Coronary artery (tissue), 2 donors: ENCODE data around the gene NAV1.

Source experiments
- DNase-seq: peaks from one replicate; pipeline ENCODE4 v3.0.0-alpha.2; 2017; ENCODE audit warnings: low spot score
- H3K27ac ChIP-seq, 2 donors: fragments of 200-600 bp; sonication (generic); one replicate each; pipeline ENCODE4 v1.5.1; 2016 to 2019
- H3K4me3 ChIP-seq: fragments of 200-600 bp; sonication (generic); 2 replicates; pipeline ENCODE4 v1.5.1; 2016; ENCODE audit warnings: mild to moderate bottlenecking, moderate library complexity
- TF ChIP-seq, protein P1 (sequence below): fragments of 200-600 bp; sonication (generic); IDR thresholded peaks from one replicate; pipeline ENCODE4 v1.5.1; 2019; ENCODE audit warnings: antibody characterized with exemption

NAV1 gene

DNA sequence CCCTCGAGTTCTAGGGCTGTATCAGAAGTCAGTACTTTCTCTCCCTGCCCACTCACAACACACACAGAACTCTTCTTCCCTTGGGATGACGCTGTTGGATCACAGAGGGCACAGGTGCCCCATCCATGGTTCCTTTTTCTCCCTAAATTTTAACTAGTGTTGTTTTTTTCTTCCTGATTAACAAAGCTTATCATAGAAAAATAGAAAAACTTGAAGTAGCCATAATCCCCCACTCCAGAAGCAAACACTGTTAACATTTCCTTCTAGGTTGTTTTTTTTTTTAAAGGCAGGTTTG lies 27.5 kb downstream of the NAV1 start:
- no peak overlapping the region for H3K4me3 ChIP-seq
- H3K27ac ChIP-seq = no peak overlapping the region
- TF ChIP-seq, protein P1, sequence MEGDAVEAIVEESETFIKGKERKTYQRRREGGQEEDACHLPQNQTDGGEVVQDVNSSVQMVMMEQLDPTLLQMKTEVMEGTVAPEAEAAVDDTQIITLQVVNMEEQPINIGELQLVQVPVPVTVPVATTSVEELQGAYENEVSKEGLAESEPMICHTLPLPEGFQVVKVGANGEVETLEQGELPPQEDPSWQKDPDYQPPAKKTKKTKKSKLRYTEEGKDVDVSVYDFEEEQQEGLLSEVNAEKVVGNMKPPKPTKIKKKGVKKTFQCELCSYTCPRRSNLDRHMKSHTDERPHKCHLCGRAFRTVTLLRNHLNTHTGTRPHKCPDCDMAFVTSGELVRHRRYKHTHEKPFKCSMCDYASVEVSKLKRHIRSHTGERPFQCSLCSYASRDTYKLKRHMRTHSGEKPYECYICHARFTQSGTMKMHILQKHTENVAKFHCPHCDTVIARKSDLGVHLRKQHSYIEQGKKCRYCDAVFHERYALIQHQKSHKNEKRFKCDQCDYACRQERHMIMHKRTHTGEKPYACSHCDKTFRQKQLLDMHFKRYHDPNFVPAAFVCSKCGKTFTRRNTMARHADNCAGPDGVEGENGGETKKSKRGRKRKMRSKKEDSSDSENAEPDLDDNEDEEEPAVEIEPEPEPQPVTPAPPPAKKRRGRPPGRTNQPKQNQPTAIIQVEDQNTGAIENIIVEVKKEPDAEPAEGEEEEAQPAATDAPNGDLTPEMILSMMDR = no peak
- DNase-seq = no peak

DNA sequence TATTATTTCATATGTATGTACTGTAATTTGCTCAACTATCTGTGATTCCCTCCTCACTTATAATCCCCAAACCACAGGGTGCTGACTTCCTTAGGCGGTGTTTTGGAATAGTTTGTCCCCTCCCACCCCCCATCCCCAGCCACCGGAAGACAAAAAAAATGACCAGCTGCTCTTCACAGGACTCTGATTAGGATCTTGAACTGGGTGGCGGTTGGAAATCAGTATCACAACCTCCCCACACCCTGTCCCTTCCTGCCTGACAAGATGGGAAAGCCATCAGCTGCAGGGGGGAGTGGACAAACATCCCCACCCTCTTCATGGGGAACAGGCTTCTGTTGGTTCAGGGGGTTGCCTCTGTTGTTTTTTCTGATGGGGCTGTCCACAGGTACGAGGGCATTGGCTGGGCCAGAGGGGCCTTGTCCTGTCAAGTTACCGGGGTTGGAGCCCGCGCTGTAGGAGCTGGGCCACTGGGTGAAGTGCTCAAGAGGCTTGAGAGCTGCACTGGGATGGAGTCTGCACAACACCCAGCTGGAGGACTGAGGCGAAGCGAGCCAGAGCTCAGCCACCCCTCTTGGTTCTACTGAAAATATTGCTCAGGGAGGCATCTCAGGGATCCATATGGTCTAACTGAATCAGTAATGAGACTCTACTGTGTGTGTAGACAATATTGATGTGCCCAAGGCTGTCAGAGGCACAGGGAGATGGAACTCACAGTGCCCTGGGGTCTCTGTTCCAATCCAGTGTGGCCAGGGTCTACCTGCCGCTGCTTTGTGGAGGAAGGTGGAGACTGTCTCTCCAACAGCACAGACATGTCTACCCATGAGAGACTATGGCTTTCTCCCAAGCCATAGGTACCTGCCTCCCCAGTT lies 28.2 kb downstream of the NAV1 start:
- TF ChIP-seq, protein P1 = no peak
- Histone ChIP-seq H3K27ac (no peak overlapping the region), H3K4me3 (no peak overlapping the region)
- peak; percentile 52 for DNase-seq

DNA sequence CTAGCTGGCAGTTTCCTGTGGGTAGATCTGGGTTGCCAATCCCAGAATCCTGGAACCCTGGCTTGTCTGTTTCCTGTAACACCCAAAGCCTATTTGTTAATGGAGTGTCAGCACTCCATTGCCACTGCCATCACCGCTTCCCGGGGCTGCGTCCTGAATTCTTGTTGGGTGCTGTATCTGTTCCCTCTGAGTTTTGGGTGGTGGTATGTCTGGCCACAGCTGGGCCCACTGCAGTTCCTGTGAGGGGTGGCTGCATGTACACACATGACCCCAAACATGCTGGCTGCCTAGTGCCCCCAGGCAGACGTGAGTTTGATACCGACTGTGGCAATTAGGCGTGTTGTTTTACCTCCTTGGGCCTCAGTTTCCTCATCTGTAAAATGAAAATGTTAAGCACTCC lies 29.3 kb downstream of the NAV1 start:
- Histone ChIP-seq H3K27ac (no peak overlapping the region), H3K4me3 (no peak overlapping the region)
- peak; percentile 29 for DNase-seq
- TF ChIP-seq, protein P1 = no peak

DNA sequence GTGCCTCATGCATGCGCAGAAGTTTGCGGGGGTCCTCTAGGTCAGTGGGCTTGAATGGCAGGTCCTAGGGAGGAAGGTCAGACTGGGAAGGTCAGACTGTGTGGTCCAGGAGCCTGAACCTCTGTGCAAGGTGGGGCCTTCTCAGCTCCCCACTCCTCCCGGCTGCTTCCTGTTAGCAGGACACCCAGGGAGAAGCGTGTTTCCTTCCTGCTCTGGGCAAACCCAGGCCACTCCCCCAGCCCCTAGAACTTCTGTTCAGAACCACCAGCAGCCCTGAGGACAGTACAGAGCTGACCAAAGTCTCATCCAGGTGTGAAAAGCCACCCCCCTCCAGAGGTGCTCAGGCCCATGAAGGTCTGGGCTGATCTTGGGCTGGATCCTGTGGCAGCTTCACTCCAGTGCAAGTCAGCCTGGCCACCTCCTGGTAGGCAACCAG lies 29.9 kb downstream of the NAV1 start:
- no peak overlapping the region for H3K27ac ChIP-seq
- H3K4me3 ChIP-seq = no peak overlapping the region
- peak; percentile 36 for DNase-seq
- TF ChIP-seq, protein P1 = no peak

DNA sequence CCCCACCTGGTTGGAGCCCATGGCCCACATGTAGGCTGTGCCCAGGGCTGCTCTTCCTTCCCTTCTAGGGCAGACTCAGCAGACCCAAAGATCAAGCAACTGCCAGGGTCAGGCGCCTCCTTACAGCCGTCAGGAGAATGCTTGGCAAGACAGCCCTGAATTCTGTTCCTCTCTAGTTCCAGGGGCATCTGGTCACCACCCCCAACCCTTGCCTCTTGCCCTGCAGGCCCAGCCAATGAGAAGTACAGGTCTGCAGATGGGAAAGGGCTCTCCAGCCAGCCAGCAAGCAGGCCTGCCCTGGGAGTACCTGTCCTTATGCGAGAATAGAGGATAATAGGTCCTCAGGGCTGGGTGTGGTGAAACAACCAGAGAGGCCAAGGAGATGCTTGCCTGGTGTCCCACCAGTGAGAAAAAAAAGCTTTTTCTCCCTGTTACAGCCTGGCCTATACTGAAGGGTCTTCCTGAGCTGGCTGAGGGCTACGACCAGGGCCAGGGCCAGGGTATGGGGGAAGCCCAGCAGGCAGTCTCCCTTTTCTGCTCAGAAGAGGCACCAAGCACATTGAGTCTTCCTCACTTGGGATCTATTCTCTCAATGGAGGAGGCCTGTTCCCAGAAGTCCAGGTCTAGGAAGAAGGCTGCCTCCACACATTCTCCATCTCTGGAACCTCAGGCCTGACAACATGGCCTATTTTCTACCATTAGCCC lies 31.4 kb downstream of the NAV1 start:
- peak; percentile 62 for DNase-seq
- H3K27ac ChIP-seq = no peak overlapping the region
- TF ChIP-seq, protein P1 = no peak
- no peak overlapping the region for H3K4me3 ChIP-seq

DNA sequence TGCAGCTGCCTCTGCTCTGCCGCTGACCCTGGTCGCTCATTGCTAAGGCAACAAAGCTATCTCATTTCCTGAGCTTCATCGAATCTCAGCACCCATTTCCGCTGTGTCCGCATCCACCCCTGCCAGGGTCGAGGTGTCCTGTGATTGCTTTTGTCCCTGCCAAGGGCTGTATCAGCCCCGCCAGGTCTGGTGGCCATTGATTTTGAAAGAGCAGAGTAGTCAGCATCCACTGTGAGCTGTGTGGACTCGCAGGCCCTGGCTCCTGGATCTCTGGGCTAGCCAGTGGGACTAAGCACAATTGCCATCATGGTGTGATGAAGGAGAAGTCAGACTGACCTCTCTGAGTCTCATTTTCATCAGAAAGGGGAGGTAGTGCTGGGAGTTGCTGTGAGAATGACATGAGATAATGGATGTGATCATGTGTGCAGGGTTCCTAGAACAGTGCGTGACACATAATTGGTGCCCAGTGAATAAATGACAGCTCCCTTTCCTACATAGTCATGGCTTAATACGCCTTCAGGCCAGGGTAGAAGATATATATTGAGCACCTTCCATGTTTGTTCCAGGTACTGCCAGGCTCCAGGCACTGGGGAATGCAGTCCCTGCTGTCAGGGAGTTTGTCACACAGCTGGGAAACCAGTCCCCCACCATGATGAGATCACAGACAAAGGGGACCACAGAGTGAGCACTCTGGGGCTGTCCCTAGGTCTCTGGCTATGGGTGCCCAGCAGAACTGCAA lies 32.1 kb downstream of the NAV1 start:
- no peak overlapping the region for H3K27ac ChIP-seq
- peak; percentile 45 for DNase-seq
- no peak overlapping the region for H3K4me3 ChIP-seq
- TF ChIP-seq, protein P1 = no peak
